SK-N-SH (cell line): ENCODE data around the gene SORL1.

Experiments used
- CTCF ChIP-seq: fragments of 200-600 bp; sonication (generic); IDR thresholded peaks from 2 replicates; pipeline ENCODE4 v1.6.1; 2017; ENCODE audit warnings: antibody characterized with exemption, mild to moderate bottlenecking, moderate library complexity
- EZH2phosphoT487 ChIP-seq: fragments of 200-600 bp; sonication (generic); IDR thresholded peaks from 2 replicates; pipeline ENCODE4 v1.6.1; 2017; ENCODE audit warnings: low read depth, mixed run types, mild to moderate bottlenecking, antibody characterized with exemption, moderate library complexity, borderline replicate concordance
- TAF1 ChIP-seq: IDR thresholded peaks from 2 replicates; pipeline ENCODE4 v1.6.1; 2012; ENCODE audit warnings: low read depth, mild to moderate bottlenecking, low read length, moderate library complexity, borderline replicate concordance
- TEAD4 ChIP-seq: IDR thresholded peaks from 2 replicates; pipeline ENCODE4 v1.4.0; 2012; ENCODE audit warnings: mild to moderate bottlenecking, borderline replicate concordance; ENCODE audit not compliant: insufficient read depth
- USF2 ChIP-seq: fragments of 150-350 bp; IDR thresholded peaks from 2 replicates; pipeline ENCODE4 v1.6.1; 2017; ENCODE audit warnings: antibody characterized with exemption, low read length, low read depth, borderline replicate concordance

GRCh38 chr11:121557348-121557747 is 105.2 kb downstream of the SORL1 start:
- no peak for TF ChIP-seq CTCF
- TF ChIP-seq TAF1, result no peak
- no peak for TF ChIP-seq TEAD4
- TF ChIP-seq USF2, result no peak
- TF ChIP-seq EZH2phosphoT487, result no peak
